Smooth muscle cell (in vitro differentiated cells): ENCODE measurements around the gene ZNF680. TPM values are rescaled to one million over a fixed set of nuclear protein-coding genes. Genes with fewer than 3 reads are reported as not detected.
"Not testable (repeated sequence)": the region's sequence is repeated elsewhere in the genome, so short reads cannot be mapped to it uniquely, and the experiment has no call there.

Experiments used
- DNase-seq: peaks from one replicate; lab custom pipeline; 2025; ENCODE audit not compliant: unreplicated experiment; lab: John Stamatoyannopoulos, UW
- H2AFZ ChIP-seq: fragments of 200-600 bp; sonication (generic); 2 replicates; pipeline ENCODE4 v1.6.0; 2016; ENCODE audit warnings: antibody characterized with exemption, low read depth, mild to moderate bottlenecking
- H3F3A ChIP-seq: fragments of 200-600 bp; sonication (generic); 2 replicates; pipeline ENCODE4 v1.6.0; 2017; ENCODE audit warnings: antibody characterized with exemption, low read depth
- H3K27ac ChIP-seq: fragments of 200-600 bp; sonication (generic); 2 replicates; pipeline ENCODE4 v1.5.1; 2016; ENCODE audit warnings: low read depth, mild to moderate bottlenecking
- H3K27me3 ChIP-seq: fragments of 200-600 bp; sonication (generic); 2 replicates; pipeline ENCODE4 v1.6.1; 2016; ENCODE audit warnings: low read depth, mild to moderate bottlenecking
- H3K36me3 ChIP-seq: fragments of 200-600 bp; sonication (generic); 2 replicates; pipeline ENCODE4 v1.5.1; 2016; ENCODE audit warnings: low read depth
- H3K4me1 ChIP-seq: fragments of 200-600 bp; sonication (generic); 2 replicates; pipeline ENCODE4 v1.5.1; 2016; ENCODE audit warnings: low read depth
- H3K4me2 ChIP-seq: fragments of 200-600 bp; sonication (generic); 2 replicates; pipeline ENCODE4 v1.6.0; 2016; ENCODE audit warnings: mild to moderate bottlenecking
- H3K4me3 ChIP-seq: fragments of 200-600 bp; sonication (generic); 2 replicates; pipeline ENCODE4 v1.5.1; 2016; ENCODE audit warnings: mild to moderate bottlenecking
- H3K79me2 ChIP-seq: fragments of 200-600 bp; sonication (generic); 2 replicates; pipeline ENCODE4 v1.6.0; 2016; ENCODE audit warnings: low read depth, mild to moderate bottlenecking
- H3K9ac ChIP-seq: fragments of 200-600 bp; sonication (generic); 2 replicates; pipeline ENCODE4 v1.6.0; 2016; ENCODE audit warnings: low read depth
- H3K9me3 ChIP-seq: fragments of 200-600 bp; sonication (generic); replicated peaks from 2 replicates; pipeline ENCODE4 v1.5.1; 2016; ENCODE audit warnings: low read depth
- H4K20me1 ChIP-seq: fragments of 200-600 bp; sonication (generic); 2 replicates; pipeline ENCODE4 v1.6.0; 2016; ENCODE audit warnings: low read depth
- WGBS: methylation state at CpG from one replicate; pipeline ENCODE4 v1.1.7; 2016; ENCODE audit warnings: low lambda C conversion rate; 5-methylcytosine and 5-hydroxymethylcytosine counted together
- polyA plus RNA-seq: library from polyadenylated mRNA; unstranded; fragments of >200 nt; fragmentation: Nextera tagmentation; extraction: Ambion mirVana; gene quantifications from 2 replicates; pipeline ENCODE4 v1.2.1, GENCODE V29; 2016
- total RNA-seq: library from RNA; depleted of rRNA; stranded (reverse); fragments of >200 nt; gene quantifications from 2 replicates; pipeline ENCODE4 v1.2.3, GENCODE V29; 2014
- TF ChIP-seq, protein P1 (sequence below): fragments of 200-600 bp; sonication (generic); IDR thresholded peaks from 2 replicates; pipeline ENCODE4 v1.5.1; 2017; ENCODE audit warnings: borderline replicate concordance, mild to moderate bottlenecking, antibody characterized with exemption; ENCODE audit not compliant: insufficient read depth, poor library complexity, severe bottlenecking

ZNF680 gene
- total and polyA plus RNA-seq, 2 experiments from 2014 or later: not detected

DNA sequence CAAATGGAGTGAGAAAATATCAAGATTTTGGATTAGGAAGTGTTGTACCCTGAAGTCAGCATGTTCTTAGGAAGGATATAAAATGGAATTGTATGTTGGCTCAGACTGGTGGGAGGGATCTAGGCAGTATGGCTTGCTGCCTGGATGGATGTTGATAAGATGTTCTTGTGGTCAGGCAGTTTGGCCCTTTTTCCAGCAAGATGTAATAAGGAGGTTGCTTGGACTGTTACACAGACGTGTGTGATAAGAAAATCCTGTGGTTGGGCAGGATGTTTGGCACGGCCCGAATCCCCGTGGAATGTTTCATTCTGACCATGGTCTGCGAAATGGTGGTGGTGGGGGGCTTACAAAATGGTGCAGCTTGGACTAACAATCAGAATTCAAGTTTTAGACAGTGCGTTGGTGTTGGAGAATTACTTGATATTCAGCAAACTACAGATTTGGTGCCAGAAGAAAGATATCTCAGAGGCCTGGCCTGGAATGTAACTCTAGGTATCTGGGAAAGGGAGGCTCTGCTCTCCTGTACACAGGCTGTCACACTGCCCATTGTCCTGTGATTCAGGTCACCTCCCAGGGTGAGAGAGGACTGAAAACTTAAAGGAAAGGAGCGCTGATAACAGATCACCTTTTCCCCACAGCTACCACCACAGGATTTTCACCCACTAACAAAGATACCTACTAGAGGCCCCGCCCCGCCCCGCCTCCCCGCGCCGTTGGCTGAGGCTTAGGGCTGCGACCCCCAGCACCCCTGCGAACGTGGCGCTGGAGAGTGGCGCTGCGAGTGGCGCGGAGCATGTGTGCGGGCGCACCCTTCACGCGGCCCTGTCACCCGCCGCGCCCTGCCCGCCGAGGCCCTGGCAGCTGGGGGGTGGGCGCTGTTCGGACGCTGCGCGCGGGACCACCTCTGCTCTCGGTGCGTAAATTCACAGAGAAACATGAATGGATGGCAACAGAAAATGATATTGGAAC lies 19.3 kb upstream of the ZNF680 start:
- DNase-seq: no peak
- no peak overlapping the region for H3K4me2 ChIP-seq

GRCh38 chr7:64581391-64581790 lies 18.5 kb upstream of the ZNF680 start:
- no peak overlapping the region for H3K4me2 ChIP-seq

More for the DNA sequence above, 19.3 kb upstream of the ZNF680 start:
- Histone ChIP-seq H3K4me1 (no peaks in the 10 kb centered on the region), H3F3A (no peaks in the 10 kb centered on the region), H4K20me1 (no peaks in the 10 kb centered on the region), H3K36me3 (no peaks in the 10 kb centered on the region), H3K9ac (no peak overlapping the region), H3K79me2 (no peaks in the 10 kb centered on the region), H3K4me3 (no peak overlapping the region), H3K27me3 (no peaks in the 10 kb centered on the region), H3K27ac (no peak overlapping the region), H2AFZ (no peak overlapping the region), H3K9me3 (peaks cover 4% of the 10 kb centered on the region)
- TF ChIP-seq, protein P1, sequence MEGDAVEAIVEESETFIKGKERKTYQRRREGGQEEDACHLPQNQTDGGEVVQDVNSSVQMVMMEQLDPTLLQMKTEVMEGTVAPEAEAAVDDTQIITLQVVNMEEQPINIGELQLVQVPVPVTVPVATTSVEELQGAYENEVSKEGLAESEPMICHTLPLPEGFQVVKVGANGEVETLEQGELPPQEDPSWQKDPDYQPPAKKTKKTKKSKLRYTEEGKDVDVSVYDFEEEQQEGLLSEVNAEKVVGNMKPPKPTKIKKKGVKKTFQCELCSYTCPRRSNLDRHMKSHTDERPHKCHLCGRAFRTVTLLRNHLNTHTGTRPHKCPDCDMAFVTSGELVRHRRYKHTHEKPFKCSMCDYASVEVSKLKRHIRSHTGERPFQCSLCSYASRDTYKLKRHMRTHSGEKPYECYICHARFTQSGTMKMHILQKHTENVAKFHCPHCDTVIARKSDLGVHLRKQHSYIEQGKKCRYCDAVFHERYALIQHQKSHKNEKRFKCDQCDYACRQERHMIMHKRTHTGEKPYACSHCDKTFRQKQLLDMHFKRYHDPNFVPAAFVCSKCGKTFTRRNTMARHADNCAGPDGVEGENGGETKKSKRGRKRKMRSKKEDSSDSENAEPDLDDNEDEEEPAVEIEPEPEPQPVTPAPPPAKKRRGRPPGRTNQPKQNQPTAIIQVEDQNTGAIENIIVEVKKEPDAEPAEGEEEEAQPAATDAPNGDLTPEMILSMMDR: no peak
- WGBS: 86% methylated on average over 38 of the region's 38 CpGs

GRCh38 chr7:64574540-64575099 lies 11.7 kb upstream of the ZNF680 start:
- no peak overlapping the region for H3K4me3 ChIP-seq
- H3K27ac ChIP-seq: no peak overlapping the region
- no peaks in the 10 kb centered on the region for H3K79me2 ChIP-seq
- H4K20me1 ChIP-seq: no peaks in the 10 kb centered on the region
- no peak overlapping the region for H3K9ac ChIP-seq
- DNase-seq: no peak
- H3F3A ChIP-seq: no peaks in the 10 kb centered on the region
- H3K4me2 ChIP-seq: no peak overlapping the region
- H3K27me3 ChIP-seq: no peaks in the 10 kb centered on the region
- peaks cover 3% of the 10 kb centered on the region for H3K9me3 ChIP-seq
- no peaks in the 10 kb centered on the region for H3K4me1 ChIP-seq
- 88% methylated on average over 18 of the region's 20 CpGs for WGBS
- no peak overlapping the region for H2AFZ ChIP-seq
- TF ChIP-seq, protein P1: no peak
- no peaks in the 10 kb centered on the region for H3K36me3 ChIP-seq

More at GRCh38 chr7:64581391-64581790, 18.5 kb upstream of the ZNF680 start:
- H3K4me1 ChIP-seq: no peaks in the 10 kb centered on the region
- no peak overlapping the region for H2AFZ ChIP-seq
- no peaks in the 10 kb centered on the region for H3K36me3 ChIP-seq
- no peak overlapping the region for H3K9ac ChIP-seq
- no peaks in the 10 kb centered on the region for H3K27me3 ChIP-seq
- no peak overlapping the region for H3K4me3 ChIP-seq
- WGBS: 73% methylated on average over 2 of the region's 2 CpGs
- no peak overlapping the region for H3K27ac ChIP-seq
- no peaks in the 10 kb centered on the region for H4K20me1 ChIP-seq
- H3F3A ChIP-seq: no peaks in the 10 kb centered on the region
- no peaks in the 10 kb centered on the region for H3K79me2 ChIP-seq
- no peak for DNase-seq
- TF ChIP-seq, protein P1: no peak
- H3K9me3 ChIP-seq: peaks cover 4% of the 10 kb centered on the region

- not testable (repeated sequence) for H3F3A ChIP-seq, H3K4me1 ChIP-seq, H3K4me2 ChIP-seq, H3K36me3 ChIP-seq, H3K9ac ChIP-seq, H4K20me1 ChIP-seq, DNase-seq, H3K9me3 ChIP-seq, H3K27ac ChIP-seq, H3K79me2 ChIP-seq, H2AFZ ChIP-seq, H3K4me3 ChIP-seq, H3K27me3 ChIP-seq
- 98% methylated on average over 4 of the region's 30 CpGs for WGBS
Measured at GRCh38 chr7:64570284-64570605, 7.4 kb upstream of the ZNF680 start.

- H3K4me2 ChIP-seq, H3K9ac ChIP-seq, H3K4me3 ChIP-seq, H3K36me3 ChIP-seq, H3K27ac ChIP-seq, H4K20me1 ChIP-seq, DNase-seq, H3K27me3 ChIP-seq, H3F3A ChIP-seq, H3K4me1 ChIP-seq, H2AFZ ChIP-seq, H3K79me2 ChIP-seq, H3K9me3 ChIP-seq: not testable (repeated sequence)
- WGBS: 95% methylated on average over 68 of the region's 74 CpGs
Measured at GRCh38 chr7:64569372-64570283, 6.8 kb upstream of the ZNF680 start.
